Pancreas (tissue), 10 donors: Measurements from ENCODE around the gene MMP2. TPM values are rescaled to one million over a fixed set of nuclear protein-coding genes. Genes with fewer than 3 reads are reported as not detected.

Experiments
- ATAC-seq, 4 donors: fragments of 200-7000 bp; cut with Tn5 transposase; one replicate each; pipeline versions ENCODE4 v1.8.0 to v1.9.1; 2020; ENCODE audit warnings: mild to moderate bottlenecking in 4 of 4, moderate library complexity in 4 of 4
- DNase-seq, 6 donors: peaks; one replicate each; pipeline ENCODE4 v3.0.0-alpha.2; 2020
- FAIRE-seq: peaks from 2 replicates; lab custom pipeline; 2012; peaks lifted over from hg19 to GRCh38; lab: Jason Lieb, UNC
- H3K27ac ChIP-seq, 4 donors: fragments of 200-600 bp; sonication (generic); 1 replicate in 3 of 4; 2 replicates in 1 of 4; pipeline versions ENCODE4 v1.5.0 to v1.8.0; 2020
- H3K27me3 ChIP-seq, 4 donors: fragments of 200-600 bp; one replicate each; pipeline ENCODE4 v1.8.0; 2021
- H3K36me3 ChIP-seq, 3 donors: fragments of 200-600 bp; sonication (generic) in 1 of 3; one replicate each; pipeline versions ENCODE4 v1.5.0 to v1.8.0; 2020 to 2021
- H3K4me1 ChIP-seq, 3 donors: fragments of 200-600 bp; one replicate each; pipeline ENCODE4 v1.8.0; 2021
- H3K4me3 ChIP-seq, 4 donors: fragments of 200-600 bp; sonication (generic) in 2 of 4; one replicate each; pipeline versions ENCODE4 v1.5.0 to v1.8.0; 2020 to 2021
- H3K9me3 ChIP-seq, 4 donors: fragments of 200-600 bp; one replicate each; pipeline ENCODE4 v1.8.0; 2021
- WGBS, 2 donors: extraction: QIAGEN DNeasy Blood & Tissue Kit; methylation state at CpG; one replicate each; pipeline ENCODE4 v1.1.7; 2013; 5-methylcytosine and 5-hydroxymethylcytosine counted together
- intact Hi-C, 3 donors: fragments of 100-400 bp; cut with DNase I; formaldehyde crosslinking; loops; one replicate each; pipeline versions ENCODE4 v1.11.1 to v1.14.2; 2022
- polyA plus RNA-seq, 2 donors: library from polyadenylated mRNA; stranded (reverse); fragments of 200-250 nt; gene quantifications; one replicate each; pipeline ENCODE4 v1.2.3, GENCODE V29; 2013
- total RNA-seq, 6 donors: library from RNA; stranded (reverse); fragmentation: NEBNext Ultra II Directional in 4 of 6; extraction: Animal tissue kit (Norgen Biotek cat#: 25700) in 4 of 6; gene quantifications; one replicate each; pipeline versions ENCODE4 v1.2.1 to v1.2.4, GENCODE V29; 2021 to 2023
- TF ChIP-seq, protein P1 (sequence below), 4 donors: fragments of 200-600 bp; sonication (generic) in 3 of 4; IDR thresholded peaks; one replicate each; pipeline versions ENCODE4 v1.5.0 to v1.8.0; 2021; ENCODE audit warnings: antibody characterized with exemption in 4 of 4
- donor health status: healthy with polysubstance abuse.
- donor health status: DM: no; HTN: no; CAD: no; lungs with moderate emphysema.
- donor health status: DM: no; HTN: no; CAD: no.
- donor health status: control.
- donor health status: control.
- donor health status: Bipolar disorder and iron deficiency.
- donor health status: DM: yes; HTN: yes; CAD: no.
- donor health status: DM: no; HTN: no; CAD: no.
- donor health status: DM: no; HTN: no; CAD: no.
- donor health status: DM: yes; HTN: yes; CAD: no.

The MMP2 gene
- total and polyA plus RNA-seq, 8 donors = 6.5 to 108 (median 13.2) TPM

DNA sequence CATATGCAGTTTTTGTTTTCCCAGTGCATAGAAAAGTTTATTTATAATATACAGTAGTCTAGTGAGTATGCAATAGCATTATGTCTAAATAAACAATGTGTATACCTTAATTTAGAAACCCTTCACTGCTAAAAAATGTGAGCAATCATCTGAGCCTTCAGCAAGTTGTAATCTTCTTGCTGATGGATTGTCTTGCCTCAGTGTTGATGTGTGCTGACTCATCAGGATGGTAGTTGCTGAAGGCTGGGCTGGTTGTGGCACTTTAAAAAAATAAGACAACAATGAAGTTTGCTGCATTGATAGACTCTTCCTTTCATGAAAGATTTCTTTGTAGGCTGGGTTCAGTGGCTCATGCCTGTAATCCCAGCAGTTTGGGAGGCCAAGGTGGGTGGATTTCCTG lies 73.6 kb downstream of the MMP2 start:
- FAIRE-seq = no peak
- intact Hi-C loops = no loop called here

DNA sequence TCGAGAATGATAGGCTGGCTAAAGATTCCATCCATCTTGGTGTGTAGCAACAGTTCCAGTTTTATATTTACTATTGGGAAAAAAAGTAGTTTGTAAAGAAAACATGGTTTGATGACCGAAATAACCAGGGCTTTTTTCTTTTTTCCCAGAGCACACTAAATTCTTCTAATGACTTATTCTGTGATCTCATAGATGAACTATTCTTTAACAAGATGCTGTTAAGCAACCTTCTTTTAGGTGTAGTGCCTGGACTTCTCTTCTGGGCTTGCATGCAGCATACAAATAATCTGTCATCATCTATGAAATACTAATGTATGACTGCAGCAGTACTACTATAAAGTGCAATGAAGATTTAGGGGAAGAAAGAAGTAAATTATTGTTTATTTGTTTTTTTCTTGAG lies 76.4 kb downstream of the MMP2 start:
- Histone ChIP-seq H3K27me3 (no peaks in the 10 kb centered on the region), H3K27ac (no peak overlapping the region), H3K9me3 (no peaks in the 10 kb centered on the region), H3K4me3 (no peak overlapping the region), H3K4me1 (peaks cover 0 to 9% (median 0%) of the 10 kb centered on the region in 3 donors), H3K36me3 (no peaks in the 10 kb centered on the region)
- intact Hi-C loops = no loop called here
- no peak for FAIRE-seq
- 57 to 78% methylated on average over 2 of the region's 2 CpGs for WGBS, 2 donors
- TF ChIP-seq, protein P1, sequence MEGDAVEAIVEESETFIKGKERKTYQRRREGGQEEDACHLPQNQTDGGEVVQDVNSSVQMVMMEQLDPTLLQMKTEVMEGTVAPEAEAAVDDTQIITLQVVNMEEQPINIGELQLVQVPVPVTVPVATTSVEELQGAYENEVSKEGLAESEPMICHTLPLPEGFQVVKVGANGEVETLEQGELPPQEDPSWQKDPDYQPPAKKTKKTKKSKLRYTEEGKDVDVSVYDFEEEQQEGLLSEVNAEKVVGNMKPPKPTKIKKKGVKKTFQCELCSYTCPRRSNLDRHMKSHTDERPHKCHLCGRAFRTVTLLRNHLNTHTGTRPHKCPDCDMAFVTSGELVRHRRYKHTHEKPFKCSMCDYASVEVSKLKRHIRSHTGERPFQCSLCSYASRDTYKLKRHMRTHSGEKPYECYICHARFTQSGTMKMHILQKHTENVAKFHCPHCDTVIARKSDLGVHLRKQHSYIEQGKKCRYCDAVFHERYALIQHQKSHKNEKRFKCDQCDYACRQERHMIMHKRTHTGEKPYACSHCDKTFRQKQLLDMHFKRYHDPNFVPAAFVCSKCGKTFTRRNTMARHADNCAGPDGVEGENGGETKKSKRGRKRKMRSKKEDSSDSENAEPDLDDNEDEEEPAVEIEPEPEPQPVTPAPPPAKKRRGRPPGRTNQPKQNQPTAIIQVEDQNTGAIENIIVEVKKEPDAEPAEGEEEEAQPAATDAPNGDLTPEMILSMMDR (IDR thresholded peaks at IDR 0.05) = no peak
- no peak for ATAC-seq
- DNase-seq = no peak

More for the DNA sequence above, 73.6 kb downstream of the MMP2 start:
- ATAC-seq (no peak), DNase-seq (no peak)
- H3K9me3 ChIP-seq = no peaks in the 10 kb centered on the region
- no peak overlapping the region for H3K27ac ChIP-seq
- H3K36me3 ChIP-seq = no peaks in the 10 kb centered on the region
- no peak overlapping the region for H3K4me3 ChIP-seq
- TF ChIP-seq, protein P1 (IDR thresholded peaks at IDR 0.05) = no peak
- H3K4me1 ChIP-seq = no peaks in the 10 kb centered on the region
- H3K27me3 ChIP-seq = no peaks in the 10 kb centered on the region

Other genes with a start within 250 kb of the MMP2 start
- under 1 TPM in 1 of 6 donors, not detected in 5; 0.08 TPM for gene IRX6, start 155.0 kb upstream of the MMP2 start, total RNA-seq
- gene IRX6, start 155.0 kb upstream of the MMP2 start, polyA plus RNA-seq = under 1 TPM; 0.02 to 0.04 TPM
- gene LPCAT2, start 29.9 kb downstream of the MMP2 start, total RNA-seq = 10 to 100 TPM in 1 of 6 donors, 1 to 10 TPM in 5; 3.3 to 12.8 (median 5.3) TPM
- 1 to 10 TPM; 1.7 to 4.4 TPM for gene LPCAT2, start 29.9 kb downstream of the MMP2 start, polyA plus RNA-seq
- gene CAPNS2, start 87.5 kb downstream of the MMP2 start, total RNA-seq = under 1 TPM in 2 of 6 donors, not detected in 4; 0.19 to 0.32 TPM
- not detected for gene CAPNS2, start 87.5 kb downstream of the MMP2 start, polyA plus RNA-seq
- under 1 TPM in 2 of 6 donors, not detected in 4; 0.09 to 0.25 TPM for gene SLC6A2, start 176.8 kb downstream of the MMP2 start, total RNA-seq
- under 1 TPM in 1 of 2 donors, not detected in 1; 0.52 TPM for gene SLC6A2, start 176.8 kb downstream of the MMP2 start, polyA plus RNA-seq